Kidney (tissue), 14 donors: ENCODE data around the gene LMO4. TPM values are rescaled to one million over a fixed set of nuclear protein-coding genes. Genes with fewer than 3 reads are reported as not detected.
A peak's percentile ranks its signal among the peaks of the same experiment; 100 is the strongest.

Experiments
- DNase-seq, 5 donors: peaks; one replicate each; pipeline ENCODE4 v3.0.0-alpha.2; 2013 to 2020
- FAIRE-seq: peaks from 2 replicates; lab custom pipeline; 2012; peaks lifted over from hg19 to GRCh38; lab: Jason Lieb, UNC
- H3K27ac ChIP-seq, 2 donors: one replicate each; pipeline ENCODE4 v1.7.0; 2013; ENCODE audit warnings: low read depth in 2 of 2, low read length in 2 of 2, inconsistent platforms in 1 of 2
- H3K27me3 ChIP-seq: one replicate; pipeline ENCODE4 v1.7.1; 2013; ENCODE audit warnings: low read length, inconsistent platforms; ENCODE audit not compliant: control insufficient read depth, insufficient read depth
- H3K36me3 ChIP-seq, 3 donors: one replicate each; pipeline versions ENCODE4 v1.7.0 to v1.7.1; 2013; ENCODE audit warnings: low read length in 3 of 3, control low read depth in 1 of 3, inconsistent platforms in 1 of 3; ENCODE audit not compliant: insufficient read depth in 3 of 3, control insufficient read depth in 2 of 3
- H3K4me1 ChIP-seq, 3 donors: one replicate each; pipeline versions ENCODE4 v1.7.0 to v1.7.1; 2013; ENCODE audit warnings: low read length in 3 of 3, inconsistent platforms in 1 of 3, low read depth in 1 of 3; ENCODE audit not compliant: control insufficient read depth in 2 of 3, insufficient read depth in 2 of 3
- H3K4me3 ChIP-seq, 3 donors: one replicate each; pipeline versions ENCODE4 v1.7.0 to v1.8.1; 2013; ENCODE audit warnings: low read length in 3 of 3, control low read depth in 1 of 3, inconsistent platforms in 1 of 3
- H3K9ac ChIP-seq, 3 donors: one replicate each; pipeline versions ENCODE4 v1.7.0 to v1.7.1; 2013; ENCODE audit warnings: low read length in 3 of 3, control low read depth in 1 of 3, inconsistent platforms in 1 of 3
- H3K9me3 ChIP-seq, 3 donors: one replicate each; pipeline versions ENCODE4 v1.7.0 to v1.7.1; 2013; ENCODE audit warnings: low read length in 3 of 3, control low read depth in 1 of 3, inconsistent platforms in 1 of 3; ENCODE audit not compliant: control insufficient read depth in 2 of 3, insufficient read depth in 1 of 3
- CTCF ChIP-seq: IDR thresholded peaks from 3 replicates; pipeline ENCODE4 v1.5.1; 2012; ENCODE audit warnings: mild to moderate bottlenecking, moderate library complexity, borderline replicate concordance; ENCODE audit not compliant: insufficient read depth; ENCODE audit errors: extremely low read depth
- intact Hi-C: fragments of 100-400 bp; cut with DNase I; formaldehyde crosslinking; loops from one replicate; pipeline ENCODE4 v1.11.1; 2022
- polyA plus RNA-seq: library from polyadenylated mRNA; stranded (reverse); fragments of 350-450 nt; fragmentation: Illumina TruSeq; extraction: RNeasy Lipid Tissue Mini Kit (QIAGEN cat#74804); gene quantifications from one replicate; pipeline ENCODE4 v1.2.3, GENCODE V29; 2014; ENCODE audit warnings: low read depth, low replicate concordance; ENCODE audit not compliant: insufficient read depth
- total RNA-seq: library from RNA; stranded (reverse); fragmentation: NEBNext Ultra II Directional; extraction: Animal tissue kit (Norgen Biotek cat#: 25700); gene quantifications from one replicate; pipeline ENCODE4 v1.2.1, GENCODE V29; 2021
- donor health status: control.
- donor health status: control.
- donor health status: control.
- donor health status: control.
- donor health status: control.
- donor health status: DM: yes; HTN: yes; CAD: no.
- donor health status: Normal renal cell carcinoma (clear cell type).

Gene LMO4
- total and polyA plus RNA-seq, 2 donors from 2014 or later = 39.1 to 56.2 TPM

GRCh38 chr1:87329526-87330056 lies 911 bp downstream of the LMO4 start:
- peaks cover 6 to 21% (median 9%) of the 10 kb centered on the region in 3 donors for H3K4me1 ChIP-seq
- peak in 2 of 5 donors; percentile 63 to 69 for DNase-seq

GRCh38 chr1:87330057-87330884 lies 1.6 kb downstream of the LMO4 start:
- no peaks in the 10 kb centered on the region for H3K27me3 ChIP-seq
- peak overlapping the region; percentile 74 to 95 (median 89) for H3K4me3 ChIP-seq
- peak overlapping the region; percentile 27 to 91 (median 85) for H3K9ac ChIP-seq
- DNase-seq (peak in 4 of 5 donors; percentile 53 to 77 (median 68)), FAIRE-seq (no peak)
- H3K27ac ChIP-seq = peak overlapping the region; percentile 47 to 89
- intact Hi-C loops = no loop called here
- no peak for TF ChIP-seq CTCF
- no peaks in the 10 kb centered on the region for H3K36me3 ChIP-seq
- peaks cover 6 to 21% (median 9%) of the 10 kb centered on the region in 3 donors for H3K4me1 ChIP-seq
- H3K9me3 ChIP-seq = no peaks in the 10 kb centered on the region

More at GRCh38 chr1:87329526-87330056, 911 bp downstream of the LMO4 start:
- intact Hi-C loops = no loop called here
- FAIRE-seq = no peak
- Histone ChIP-seq H3K9ac (peak overlapping the region; percentile 27 to 91 (median 85)), H3K27ac (peak overlapping the region; percentile 84 to 89), H3K9me3 (no peaks in the 10 kb centered on the region), H3K27me3 (no peaks in the 10 kb centered on the region), H3K36me3 (no peaks in the 10 kb centered on the region), H3K4me3 (peak overlapping the region; percentile 74 to 95 (median 89))
- TF ChIP-seq CTCF = no peak

- intact Hi-C loops = no loop called here
- Histone ChIP-seq H3K9me3 (no peaks in the 10 kb centered on the region), H3K9ac (peak overlapping the region; percentile 68 to 91 (median 71)), H3K36me3 (no peaks in the 10 kb centered on the region), H3K27ac (peak overlapping the region; percentile 75 to 84), H3K27me3 (no peaks in the 10 kb centered on the region), H3K4me1 (peaks cover 6 to 21% (median 9%) of the 10 kb centered on the region in 3 donors), H3K4me3 (peak overlapping the region; percentile 84 to 95 (median 90))
- FAIRE-seq = no peak
- no peak for TF ChIP-seq CTCF
- peak in 1 of 5 donors; percentile 88 for DNase-seq
Observed at GRCh38 chr1:87330885-87331364, 2.2 kb downstream of the LMO4 start.
